Medulla oblongata (tissue), 1 donor: ENCODE measurements around the gene GPT2.
"Not testable (repeated sequence)": the region's sequence is repeated elsewhere in the genome, so short reads cannot be mapped to it uniquely, and the experiment has no call there.

Experiments
- DNase-seq: peaks from one replicate; pipeline ENCODE4 v3.0.0-alpha.2; 2015; ENCODE audit errors: extremely low spot score

Gene GPT2

GRCh38 chr16:46862555-46863447 lies 21.4 kb upstream of the GPT2 start:
- DNase-seq = no peak

- no peak for DNase-seq
Measured at GRCh38 chr16:46866286-46866685, 17.9 kb upstream of the GPT2 start.

GRCh38 chr16:46867486-46867885 lies 16.7 kb upstream of the GPT2 start:
- not testable (repeated sequence) for DNase-seq

GRCh38 chr16:46868891-46869290 lies 15.3 kb upstream of the GPT2 start:
- not testable (repeated sequence) for DNase-seq

GRCh38 chr16:46871597-46871996 lies 12.6 kb upstream of the GPT2 start:
- DNase-seq = no peak

GRCh38 chr16:46873201-46873600 lies 11.0 kb upstream of the GPT2 start:
- DNase-seq = no peak

- DNase-seq = no peak
Measured at GRCh38 chr16:46875243-46875642, 8.9 kb upstream of the GPT2 start.

- DNase-seq = peak; percentile 49
Measured at GRCh38 chr16:46882304-46882939, 1.7 kb upstream of the GPT2 start.

- no peak for DNase-seq
Measured at GRCh38 chr16:46882940-46883307, 1.2 kb upstream of the GPT2 start.

- DNase-seq = peak; percentile 66
Measured at GRCh38 chr16:46883353-46883689, 841 bp upstream of the GPT2 start.

GRCh38 chr16:46884513-46885293 lies 541 bp downstream of the GPT2 start:
- peak; percentile 80 for DNase-seq

- DNase-seq = peak; percentile 78
Measured at GRCh38 chr16:46885960-46886763, 2.0 kb downstream of the GPT2 start.

- DNase-seq = peak; percentile 44
Measured at GRCh38 chr16:46886764-46887523, 2.8 kb downstream of the GPT2 start.

GRCh38 chr16:46887524-46887854 lies 3.3 kb downstream of the GPT2 start:
- DNase-seq = no peak

GRCh38 chr16:46889245-46889941 lies 5.2 kb downstream of the GPT2 start:
- no peak for DNase-seq

GRCh38 chr16:46889942-46890300 lies 5.8 kb downstream of the GPT2 start:
- DNase-seq = no peak

GRCh38 chr16:46891910-46892309 lies 7.7 kb downstream of the GPT2 start:
- no peak for DNase-seq

GRCh38 chr16:46894036-46894672 lies 10.0 kb downstream of the GPT2 start:
- peak; percentile 86 for DNase-seq

- no peak for DNase-seq
Measured at GRCh38 chr16:46895399-46896313, 11.5 kb downstream of the GPT2 start.
